ENCODE measurements around the gene RETN. TPM values are rescaled to one million over a fixed set of nuclear protein-coding genes. Genes with fewer than 3 reads are reported as not detected.

RETN gene
- total and polyA plus RNA-seq, 8 donors = 6.2 to 41.4 (median 9.6) TPM; not detected in 5

DNA sequence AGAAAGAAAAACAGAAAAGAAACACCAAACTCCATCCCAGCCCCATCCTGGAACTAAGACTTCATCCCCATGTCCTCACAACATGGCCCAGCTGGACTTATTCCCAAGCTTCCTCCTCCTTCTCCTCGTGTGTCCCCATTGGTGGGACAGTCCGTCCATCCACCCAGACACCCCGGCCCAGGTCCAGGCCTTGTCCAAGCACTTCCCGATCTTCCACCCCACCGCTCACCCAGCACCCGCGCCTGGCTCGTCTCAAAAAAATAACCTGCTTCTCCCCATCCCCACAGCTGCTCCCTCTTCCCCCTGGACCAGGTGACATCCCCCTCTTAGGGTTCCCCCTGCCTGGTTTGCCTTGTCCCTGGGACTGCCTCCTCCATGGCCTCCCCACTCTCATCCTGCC is 34.5 kb downstream of the RETN start:
- H3K27ac ChIP-seq = no peak overlapping the region
- no peaks in the 10 kb centered on the region for H3K9me3 ChIP-seq
- no peak overlapping the region for H3K4me3 ChIP-seq
- H3K27me3 ChIP-seq = peaks cover under 1 to 67% (median 18%) of the 10 kb centered on the region in 3 donors
- DNase-seq = no peak
- H3K36me3 ChIP-seq = no peaks in the 10 kb centered on the region
- WGBS, 5 donors = 57 to 77% (median 69%) methylated on average over 8 of the region's 8 CpGs
- peaks cover 0 to 9% (median 0%) of the 10 kb centered on the region in 4 donors for H3K4me1 ChIP-seq
- TF ChIP-seq EP300 (IDR thresholded peaks at IDR 0.05) (no peak), POLR2A (IDR thresholded peaks at IDR 0.05) (no peak), POLR2AphosphoS5 (IDR thresholded peaks at IDR 0.05) (no peak)
- TF ChIP-seq, protein P1, sequence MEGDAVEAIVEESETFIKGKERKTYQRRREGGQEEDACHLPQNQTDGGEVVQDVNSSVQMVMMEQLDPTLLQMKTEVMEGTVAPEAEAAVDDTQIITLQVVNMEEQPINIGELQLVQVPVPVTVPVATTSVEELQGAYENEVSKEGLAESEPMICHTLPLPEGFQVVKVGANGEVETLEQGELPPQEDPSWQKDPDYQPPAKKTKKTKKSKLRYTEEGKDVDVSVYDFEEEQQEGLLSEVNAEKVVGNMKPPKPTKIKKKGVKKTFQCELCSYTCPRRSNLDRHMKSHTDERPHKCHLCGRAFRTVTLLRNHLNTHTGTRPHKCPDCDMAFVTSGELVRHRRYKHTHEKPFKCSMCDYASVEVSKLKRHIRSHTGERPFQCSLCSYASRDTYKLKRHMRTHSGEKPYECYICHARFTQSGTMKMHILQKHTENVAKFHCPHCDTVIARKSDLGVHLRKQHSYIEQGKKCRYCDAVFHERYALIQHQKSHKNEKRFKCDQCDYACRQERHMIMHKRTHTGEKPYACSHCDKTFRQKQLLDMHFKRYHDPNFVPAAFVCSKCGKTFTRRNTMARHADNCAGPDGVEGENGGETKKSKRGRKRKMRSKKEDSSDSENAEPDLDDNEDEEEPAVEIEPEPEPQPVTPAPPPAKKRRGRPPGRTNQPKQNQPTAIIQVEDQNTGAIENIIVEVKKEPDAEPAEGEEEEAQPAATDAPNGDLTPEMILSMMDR (IDR thresholded peaks at IDR 0.05) = no peak
- intact Hi-C loops (cut with DNase I; ENCODE audit: low total_unique reads) = no loop called here

DNA sequence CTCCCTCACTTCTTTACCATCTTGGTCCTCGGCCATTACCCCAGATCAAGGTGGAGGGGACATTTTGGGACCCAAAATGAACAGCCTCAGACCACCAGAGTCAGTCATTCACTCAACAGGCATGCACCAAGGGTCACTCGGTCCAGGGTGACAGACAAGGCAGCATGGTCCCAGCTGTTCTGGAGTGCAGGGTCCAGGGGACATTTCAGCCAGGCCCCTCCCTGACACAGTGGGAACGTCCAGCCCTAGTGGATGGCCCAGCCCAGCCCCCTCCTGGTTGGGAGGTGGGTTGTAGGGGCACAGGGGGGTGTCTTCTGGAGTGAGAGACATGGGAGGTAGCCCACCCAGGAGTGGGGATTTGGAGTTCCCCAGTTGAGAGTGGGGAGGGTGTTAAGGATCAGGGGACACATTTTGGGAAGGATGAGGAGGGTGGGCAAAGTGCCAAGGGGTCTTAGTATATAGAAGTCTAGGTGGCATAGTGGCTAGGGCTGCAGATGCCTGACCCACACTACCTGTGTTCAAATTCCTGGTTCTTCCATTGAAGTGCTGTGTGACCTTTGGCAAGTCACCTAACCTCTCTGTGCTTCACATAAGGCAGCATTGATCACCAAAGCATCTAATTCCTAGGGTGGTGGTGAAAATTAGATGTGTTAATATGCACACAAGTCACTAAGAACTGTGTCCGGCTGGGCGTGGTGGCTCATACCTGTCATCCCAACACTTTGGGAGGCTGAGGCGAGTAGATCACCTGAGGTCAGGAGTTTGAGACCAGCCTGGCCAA is 35.6 kb downstream of the RETN start:
- Histone ChIP-seq H3K36me3 (no peaks in the 10 kb centered on the region), H3K9me3 (no peaks in the 10 kb centered on the region), H3K27me3 (peaks cover 0 to 56% (median 10%) of the 10 kb centered on the region in 3 donors), H3K4me3 (no peak overlapping the region), H3K27ac (no peak overlapping the region), H3K4me1 (peaks cover 0 to 9% (median 0%) of the 10 kb centered on the region in 4 donors)
- no peak for DNase-seq
- intact Hi-C loops (cut with DNase I; ENCODE audit: low total_unique reads) = no loop called here
- no peak for TF ChIP-seq POLR2A (IDR thresholded peaks at IDR 0.05)
- TF ChIP-seq EP300 (IDR thresholded peaks at IDR 0.05) = no peak
- no peak for TF ChIP-seq POLR2AphosphoS5 (IDR thresholded peaks at IDR 0.05)
- TF ChIP-seq, protein P1 (IDR thresholded peaks at IDR 0.05) = no peak
- 52 to 76% (median 71%) methylated on average over 6 of the region's 6 CpGs for WGBS, 5 donors

DNA sequence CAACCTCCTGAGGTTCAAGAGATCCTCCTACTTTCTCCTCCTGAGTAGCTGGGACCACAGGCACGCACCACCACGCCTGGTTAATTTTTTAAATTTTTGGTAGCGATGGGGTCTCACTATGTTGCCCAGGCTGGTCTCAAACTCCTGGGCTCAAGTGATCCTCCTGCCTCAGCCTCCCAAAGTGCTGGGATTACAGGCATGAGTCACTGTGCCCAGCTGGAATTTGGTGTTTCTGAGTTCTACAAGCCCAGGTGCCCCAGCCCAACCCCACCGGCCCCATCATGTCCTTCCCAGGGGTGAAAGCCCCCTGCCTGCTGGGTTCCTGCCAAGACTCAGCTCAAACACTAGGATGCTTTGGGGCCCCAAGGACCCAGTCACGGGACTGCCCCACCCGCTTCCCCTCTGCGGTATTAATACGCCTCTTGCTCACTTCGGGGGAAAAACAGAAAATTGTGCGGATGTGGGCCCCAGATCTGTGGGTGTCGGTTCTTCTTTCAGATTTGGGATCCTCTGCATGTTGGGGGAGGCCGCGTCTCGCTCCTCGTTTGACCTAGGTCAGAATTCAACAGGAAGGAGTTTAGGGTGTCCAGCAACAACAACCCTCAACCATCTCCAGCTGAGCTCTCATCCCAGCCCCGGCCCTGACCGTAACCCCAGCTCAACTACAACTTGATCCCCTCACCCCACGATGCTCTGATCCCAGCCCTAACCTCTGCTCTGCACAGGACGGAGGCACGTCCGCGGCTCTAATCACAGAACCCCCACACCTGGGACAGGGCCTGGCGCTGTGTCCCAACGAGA is 36.7 kb downstream of the RETN start:
- peak; percentile 44 to 47 for DNase-seq
- TF ChIP-seq POLR2A (IDR thresholded peaks at IDR 0.05) (no peak), EP300 (IDR thresholded peaks at IDR 0.05) (no peak), POLR2AphosphoS5 (IDR thresholded peaks at IDR 0.05) (no peak)
- TF ChIP-seq, protein P1 (IDR thresholded peaks at IDR 0.05) = no peak
- H3K4me3 ChIP-seq = no peak overlapping the region
- no peaks in the 10 kb centered on the region for H3K9me3 ChIP-seq
- no peaks in the 10 kb centered on the region for H3K36me3 ChIP-seq
- WGBS, 5 donors = 55 to 61% (median 58%) methylated on average over 17 to 24 of the region's 24 CpGs
- intact Hi-C loops (cut with DNase I; ENCODE audit: low total_unique reads) = no loop called here
- peak overlapping the region in 2 of 5 donors; percentile 59 to 60 for H3K27ac ChIP-seq
- H3K27me3 ChIP-seq = peaks cover 0 to 50% (median 2%) of the 10 kb centered on the region in 3 donors
- peaks cover 0 to 9% (median 0%) of the 10 kb centered on the region in 4 donors for H3K4me1 ChIP-seq

DNA sequence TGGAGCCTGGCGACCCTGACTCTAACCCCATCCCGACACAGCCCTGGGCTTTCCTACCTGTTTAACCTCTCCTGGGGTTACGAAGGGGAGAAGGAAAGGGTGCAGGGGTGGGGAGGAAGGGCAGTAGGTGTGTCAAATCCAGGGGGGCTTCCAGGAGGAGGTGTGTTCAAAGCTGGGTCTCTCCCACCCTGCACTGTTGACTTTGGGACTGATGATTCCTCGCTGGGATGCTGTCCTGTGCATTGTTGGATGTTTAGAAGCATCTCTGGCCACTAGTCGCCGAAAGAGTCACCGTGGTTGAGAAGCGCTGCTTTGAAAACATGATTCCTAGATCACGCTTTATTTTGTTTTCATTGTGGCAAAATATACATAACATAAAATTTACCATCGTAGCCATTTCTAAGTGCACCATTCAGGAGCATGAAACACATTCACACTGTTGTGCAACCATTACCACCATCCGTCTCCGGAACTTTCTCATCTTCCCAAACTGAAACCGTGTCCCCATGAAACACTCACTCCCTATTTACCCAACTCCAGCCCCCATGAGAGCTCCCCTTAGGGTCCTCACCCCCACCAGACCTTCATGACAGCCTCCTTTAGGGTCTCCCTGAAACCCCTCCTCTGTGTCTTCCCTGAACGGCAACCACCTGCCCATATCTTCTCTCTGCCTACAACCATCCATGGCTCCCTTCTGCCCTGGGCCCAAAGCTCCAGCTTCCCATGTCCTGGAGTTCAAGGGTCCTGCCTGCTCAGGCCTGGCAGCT is 37.5 kb downstream of the RETN start:
- Histone ChIP-seq H3K9me3 (no peaks in the 10 kb centered on the region), H3K27ac (peak overlapping the region in 2 of 5 donors; percentile 59 to 60), H3K4me3 (no peak overlapping the region), H3K27me3 (peaks cover 0 to 42% (median 2%) of the 10 kb centered on the region in 3 donors), H3K4me1 (peaks cover 0 to 9% (median 0%) of the 10 kb centered on the region in 4 donors), H3K36me3 (no peaks in the 10 kb centered on the region)
- WGBS, 5 donors = 67 to 75% (median 74%) methylated on average over 12 to 14 of the region's 14 CpGs
- no peak for DNase-seq
- intact Hi-C loops (cut with DNase I; ENCODE audit: low total_unique reads) = no loop called here
- TF ChIP-seq EP300 (IDR thresholded peaks at IDR 0.05) (no peak), POLR2AphosphoS5 (IDR thresholded peaks at IDR 0.05) (no peak)
